OCI-LY7 (cell line): Measurements from ENCODE around the gene FLACC1. TPM values are rescaled to one million over a fixed set of nuclear protein-coding genes. Genes with fewer than 3 reads are reported as not detected.

Experiments used
- BruUV-seq: library from RNA; stranded (reverse); fragments of 400-500 nt; replicated peaks from 2 replicates; lab custom pipeline; 2021; lab: Mats Ljungman, UMichigan
- CTCF ChIA-PET: fragments of 300-600 bp; sonication (Branson Sonifier 250); formaldehyde crosslinking; loops from one replicate; lab custom pipeline; 2022; ENCODE audit warnings: antibody characterized with exemption; ENCODE audit not compliant: unreplicated experiment; lab: Charles Lee
- POLR2A ChIA-PET: fragments of 300-600 bp; sonication (Branson Sonifier 250); formaldehyde crosslinking; loops from one replicate; lab custom pipeline; 2022; ENCODE audit warnings: antibody characterized with exemption; lab: Charles Lee
- DNase-seq: peaks from one replicate; pipeline ENCODE4 v3.0.0-alpha.2; 2015; ENCODE audit warnings: low spot score
- H2AFZ ChIP-seq: fragments of 200-600 bp; sonication (generic), shearing (Covaris generic); 2 replicates; pipeline ENCODE4 v1.6.1; 2014; ENCODE audit warnings: mild to moderate bottlenecking, antibody characterized with exemption, low read length, moderate library complexity
- H3K27ac ChIP-seq: fragments of 200-600 bp; sonication (generic); 2 replicates; pipeline ENCODE4 v1.5.1; 2014; ENCODE audit warnings: mixed run types, low read depth, mild to moderate bottlenecking, moderate library complexity, low read length, inconsistent platforms; ENCODE audit not compliant: poor library complexity, severe bottlenecking
- H3K36me3 ChIP-seq: fragments of 200-600 bp; sonication (generic); 2 replicates; pipeline ENCODE4 v1.6.1; 2014; ENCODE audit warnings: mild to moderate bottlenecking, antibody characterized with exemption, low read length, moderate library complexity, mixed read lengths; ENCODE audit not compliant: insufficient read depth
- H3K4me1 ChIP-seq: fragments of 200-600 bp; sonication (generic); 2 replicates; pipeline ENCODE4 v1.5.1; 2014; ENCODE audit warnings: mild to moderate bottlenecking, low read length; ENCODE audit not compliant: insufficient read depth, poor library complexity, severe bottlenecking
- H3K4me2 ChIP-seq: fragments of 200-600 bp; sonication (generic); 2 replicates; pipeline ENCODE4 v1.6.1; 2014; ENCODE audit warnings: mild to moderate bottlenecking, low read length
- H3K4me3 ChIP-seq: fragments of 200-600 bp; sonication (generic); 2 replicates; pipeline ENCODE4 v1.5.1; 2014; ENCODE audit warnings: mild to moderate bottlenecking, low read depth, low read length; ENCODE audit not compliant: poor library complexity, severe bottlenecking
- H3K79me2 ChIP-seq: fragments of 200-600 bp; sonication (generic); 2 replicates; pipeline ENCODE4 v1.6.1; 2016; ENCODE audit warnings: low read depth, mild to moderate bottlenecking, low read length, moderate library complexity, mixed read lengths; ENCODE audit not compliant: insufficient read depth
- H3K9me2 ChIP-seq: fragments of 200-600 bp; sonication (generic); 2 replicates; pipeline ENCODE4 v1.6.1; 2016; ENCODE audit warnings: mild to moderate bottlenecking, low read length, mixed read lengths; ENCODE audit not compliant: insufficient read depth
- H3K9me3 ChIP-seq: fragments of 200-600 bp; sonication (generic); 2 replicates; pipeline ENCODE4 v1.6.1; 2014; ENCODE audit warnings: mild to moderate bottlenecking, mixed run types, low read length, mixed read lengths
- H4K20me1 ChIP-seq: fragments of 200-600 bp; sonication (generic); 2 replicates; pipeline ENCODE4 v1.6.1; 2014; ENCODE audit warnings: mild to moderate bottlenecking, antibody characterized with exemption, low read length, moderate library complexity, mixed read lengths; ENCODE audit not compliant: insufficient read depth
- CTCF ChIP-seq: fragments of 200-600 bp; sonication (generic); conservative IDR thresholded peaks from 2 replicates; pipeline ENCODE4 v1.5.1; 2014; ENCODE audit warnings: mild to moderate bottlenecking, antibody characterized with exemption, low read length, moderate library complexity, mixed read lengths
- EZH2phosphoT487 ChIP-seq: fragments of 200-600 bp; sonication (generic); IDR thresholded peaks from 2 replicates; pipeline ENCODE4 v1.6.1; 2018; ENCODE audit warnings: low read depth, borderline replicate concordance, mild to moderate bottlenecking, mixed run types, antibody characterized with exemption, low read length, moderate library complexity, mixed read lengths
- intact Hi-C: fragments of 100-400 bp; cut with micrococcal nuclease; formaldehyde crosslinking; loops from one replicate; pipeline ENCODE4 v1.10.0; 2022; ENCODE audit not compliant: unreplicated experiment
- total RNA-seq, 2 experiments: library from RNA; depleted of rRNA in 1 of 2; stranded (reverse); fragments of >200 nt in 1 of 2; shearing (Covaris generic) in 1 of 2; gene quantifications; 2 replicates each; pipeline ENCODE4 v1.2.3, GENCODE V29; 2014 to 2022

Gene FLACC1
- total RNA-seq, 2 experiments from 2014 or later, result 1.2 TPM; not detected in 1

- Histone ChIP-seq H2AFZ (no peak overlapping the region), H3K79me2 (peaks cover 30% of the 10 kb centered on the region), H3K4me3 (no peak overlapping the region), H3K36me3 (peaks cover 57% of the 10 kb centered on the region), H3K4me1 (peaks cover 13% of the 10 kb centered on the region), H4K20me1 (peaks cover 6% of the 10 kb centered on the region; the same call in 1 of the 2 replicates), H3K27ac (no peak overlapping the region), H3K9me3 (no peaks in the 10 kb centered on the region), H3K4me2 (no peak overlapping the region), H3K9me2 (no peaks in the 10 kb centered on the region)
- DNase-seq, result no peak
- ChIA-PET POLR2A (interaction anchor here (0.6 to 1.2 kb wide), 2 partner anchors 18 to 36 kb away, joined by 3 read pairs; no protein-coding TSS in a partner anchor), CTCF (no interaction called here)
- intact Hi-C loops, result no loop called here
- TF ChIP-seq EZH2phosphoT487 (no peak), CTCF (no peak)
- no TSS peak for BruUV-seq
Observed at GRCh38 chr2:201267278-201268030, 89.7 kb downstream of the FLACC1 start.

DNA sequence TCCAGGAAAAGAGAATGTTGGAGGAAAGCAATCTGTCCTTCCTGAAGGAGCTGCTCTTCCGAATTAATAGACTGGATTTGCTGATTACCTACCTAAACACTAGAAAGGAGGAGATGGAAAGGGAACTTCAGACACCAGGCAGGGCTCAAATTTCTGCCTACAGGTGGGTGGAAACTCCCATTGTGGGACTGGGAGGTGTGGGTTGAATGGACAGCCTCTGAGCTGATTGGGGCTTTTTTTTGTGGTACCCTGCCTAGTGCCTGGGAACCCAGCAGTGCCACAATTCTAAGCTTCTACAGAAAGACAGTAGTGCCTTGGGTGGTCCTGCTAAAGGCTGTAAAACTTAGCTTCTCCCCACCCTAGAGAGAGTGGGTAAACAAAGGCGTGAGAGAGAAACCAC is 90.5 kb downstream of the FLACC1 start:
- peaks cover 21% of the 10 kb centered on the region for H3K4me1 ChIP-seq
- no TSS peak for BruUV-seq
- peaks cover 11% of the 10 kb centered on the region; the same call in 1 of the 2 replicates for H4K20me1 ChIP-seq
- no peaks in the 10 kb centered on the region for H3K9me2 ChIP-seq
- intact Hi-C loops, result no loop called here
- TF ChIP-seq EZH2phosphoT487 (no peak), CTCF (no peak)
- H3K79me2 ChIP-seq, result peaks cover 39% of the 10 kb centered on the region
- H3K4me2 ChIP-seq, result no peak overlapping the region
- H3K36me3 ChIP-seq, result peaks cover 49% of the 10 kb centered on the region
- H3K27ac ChIP-seq, result no peak overlapping the region
- H2AFZ ChIP-seq, result no peak overlapping the region
- no peaks in the 10 kb centered on the region for H3K9me3 ChIP-seq
- POLR2A ChIA-PET, result interaction anchor here (0.6 to 1.2 kb wide), 2 partner anchors 19 to 35 kb away, joined by 3 read pairs; no protein-coding TSS in a partner anchor
- H3K4me3 ChIP-seq, result no peak overlapping the region
- DNase-seq, result no peak
- CTCF ChIA-PET, result no interaction called here
